H1 (cell line): ENCODE data around the gene MRPS10. TPM values are rescaled to one million over a fixed set of nuclear protein-coding genes. Genes with fewer than 3 reads are reported as not detected.

Experiments used
- CTCF ChIA-PET: fragments of 300-600 bp; sonication (Branson Sonifier 250); formaldehyde crosslinking; loops from one replicate; lab custom pipeline; 2021; ENCODE audit not compliant: partially characterized antibody; lab: Charles Lee
- POLR2A ChIA-PET: fragments of 300-600 bp; sonication (Branson Sonifier 250); formaldehyde crosslinking; loops from one replicate; lab custom pipeline; 2021; ENCODE audit warnings: inconsistent platforms; ENCODE audit not compliant: partially characterized antibody; lab: Charles Lee
- DNase-seq, 2 experiments: peaks; one replicate each; pipeline versions ENCODE4 v3.0.0 to v3.0.0-alpha.2; 2010 to 2022; ENCODE audit warnings: low spot score in 2 of 2, low read depth in 1 of 2, mixed read lengths in 1 of 2
- FAIRE-seq: peaks from 2 replicates; lab custom pipeline; 2011; peaks lifted over from hg19 to GRCh38; lab: Jason Lieb, UNC
- H2AFZ ChIP-seq: 2 replicates; pipeline ENCODE4 v1.8.1; 2012; ENCODE audit warnings: low read length, inconsistent platforms
- H2AK5ac ChIP-seq: 2 replicates; pipeline ENCODE4 v1.6.1; 2013; ENCODE audit warnings: low read depth, low read length
- H2BK120ac ChIP-seq: replicated peaks from 2 replicates; pipeline ENCODE3; 2013; ENCODE audit warnings: low read depth, low read length, inconsistent platforms
- H2BK12ac ChIP-seq: 2 replicates; pipeline ENCODE4 v1.6.1; 2013; ENCODE audit warnings: low read depth, low read length
- H2BK15ac ChIP-seq: 2 replicates; pipeline ENCODE4 v1.6.1; 2013; ENCODE audit warnings: low read length
- H2BK20ac ChIP-seq: 2 replicates; pipeline ENCODE4 v1.6.1; 2013; ENCODE audit warnings: low read length
- H2BK5ac ChIP-seq: 2 replicates; pipeline ENCODE4 v1.6.1; 2013; ENCODE audit warnings: low read depth, low read length
- H3K14ac ChIP-seq: 2 replicates; pipeline ENCODE4 v1.6.1; 2013; ENCODE audit warnings: inconsistent platforms; ENCODE audit not compliant: insufficient read length
- H3K18ac ChIP-seq: 2 replicates; pipeline ENCODE4 v1.6.1; 2013; ENCODE audit warnings: low read length; ENCODE audit errors: extremely low read depth
- H3K23ac ChIP-seq: 2 replicates; pipeline ENCODE4 v1.6.1; 2013; ENCODE audit warnings: inconsistent platforms; ENCODE audit not compliant: insufficient read length
- H3K23me2 ChIP-seq: 2 replicates; pipeline ENCODE4 v1.6.1; 2013; ENCODE audit warnings: low read depth, low read length
- H3K27ac ChIP-seq: 2 replicates; pipeline ENCODE4 v1.6.1; 2011; ENCODE audit warnings: low read depth, low read length, inconsistent platforms
- H3K27me3 ChIP-seq, 4 experiments: replicated peaks in 1 of 4; 1 replicate in 1 of 4; 2 replicates in 3 of 4; pipeline versions ENCODE4 v1.6.1 to v1.8.1; 2011 to 2013; ENCODE audit warnings: low read length in 3 of 4, mild to moderate bottlenecking in 3 of 4, inconsistent platforms in 2 of 4, mixed read lengths in 2 of 4, moderate library complexity in 1 of 4; ENCODE audit not compliant: control insufficient read depth in 3 of 4, insufficient read depth in 3 of 4; ENCODE audit errors: extremely low read depth in 1 of 4
- H3K36me3 ChIP-seq, 4 experiments: 2 replicates each; pipeline versions ENCODE4 v1.6.1 to v1.8.1; 2011 to 2013; ENCODE audit warnings: mild to moderate bottlenecking in 4 of 4, low read length in 3 of 4, moderate library complexity in 2 of 4, control low read depth in 1 of 4, inconsistent platforms in 1 of 4; ENCODE audit not compliant: insufficient read depth in 4 of 4, control insufficient read depth in 2 of 4
- H3K4ac ChIP-seq: replicated peaks from 2 replicates; pipeline ENCODE3; 2013; ENCODE audit warnings: low read length, low read depth, mixed read lengths, inconsistent platforms; ENCODE audit not compliant: insufficient read length
- H3K4me1 ChIP-seq, 4 experiments: replicated peaks in 1 of 4; 1 replicate in 1 of 4; 2 replicates in 3 of 4; pipeline versions ENCODE4 v1.6.1 to v1.8.1; 2011 to 2013; ENCODE audit warnings: low read length in 3 of 4, inconsistent platforms in 2 of 4, mixed read lengths in 1 of 4; ENCODE audit not compliant: insufficient read depth in 4 of 4, control insufficient read depth in 3 of 4
- H3K4me2 ChIP-seq, 2 experiments: 2 replicates each; pipeline versions ENCODE4 v1.6.1 to v1.8.1; 2011 to 2013; ENCODE audit warnings: low read depth in 2 of 2, low read length in 2 of 2, control low read depth in 1 of 2, inconsistent platforms in 1 of 2, mild to moderate bottlenecking in 1 of 2; ENCODE audit not compliant: insufficient read depth in 1 of 2
- H3K4me3 ChIP-seq, 4 experiments: fragments of 200-600, 300-600 bp in 1 of 4; sonication (generic), shearing (Covaris generic), sonication (Bioruptor Twin) in 1 of 4; 2 replicates each; pipeline versions ENCODE4 v1.5.1 to v1.8.1; 2011 to 2016; ENCODE audit warnings: low read length in 4 of 4, low read depth in 3 of 4, control low read depth in 2 of 4, inconsistent platforms in 2 of 4, mild to moderate bottlenecking in 2 of 4, mixed read lengths in 1 of 4, moderate library complexity in 1 of 4; ENCODE audit not compliant: insufficient read depth in 2 of 4; ENCODE audit errors: extremely low read depth in 1 of 4
- H3K56ac ChIP-seq: replicated peaks from 2 replicates; pipeline ENCODE3; 2013; ENCODE audit warnings: low read depth, mild to moderate bottlenecking, mixed read lengths, low read length, inconsistent platforms; ENCODE audit not compliant: insufficient read length
- H3K79me1 ChIP-seq: 2 replicates; pipeline ENCODE4 v1.6.1; 2013; ENCODE audit warnings: low read depth, low read length, control low read depth
- H3K79me2 ChIP-seq, 2 experiments: 2 replicates each; pipeline versions ENCODE4 v1.6.1 to v1.8.1; 2012 to 2013; ENCODE audit warnings: low read length in 2 of 2, mild to moderate bottlenecking in 2 of 2, inconsistent platforms in 1 of 2; ENCODE audit not compliant: insufficient read depth in 2 of 2, control insufficient read depth in 1 of 2
- H3K9ac ChIP-seq, 4 experiments: replicated peaks in 1 of 4; 1 replicate in 1 of 4; 2 replicates in 3 of 4; pipeline versions ENCODE4 v1.6.1 to v1.8.1; 2011 to 2013; ENCODE audit warnings: low read depth in 3 of 4, low read length in 3 of 4, control low read depth in 2 of 4, mild to moderate bottlenecking in 2 of 4, moderate library complexity in 2 of 4, inconsistent platforms in 1 of 4; ENCODE audit errors: extremely low read depth in 1 of 4
- H3K9me3 ChIP-seq, 2 experiments: 2 replicates each; pipeline versions ENCODE4 v1.6.1 to v1.8.1; 2012 to 2013; ENCODE audit warnings: mild to moderate bottlenecking in 2 of 2, moderate library complexity in 2 of 2, control low read depth in 1 of 2, inconsistent platforms in 1 of 2, low read depth in 1 of 2, low read length in 1 of 2, mixed read lengths in 1 of 2; ENCODE audit not compliant: insufficient read depth in 2 of 2
- H4K20me1 ChIP-seq, 2 experiments: replicated peaks in 1 of 2; 2 replicates each; pipeline versions ENCODE3 to v1.8.1; 2011 to 2013; ENCODE audit warnings: inconsistent platforms in 2 of 2, low read length in 2 of 2, mild to moderate bottlenecking in 1 of 2; ENCODE audit not compliant: insufficient read depth in 2 of 2, control insufficient read depth in 1 of 2
- H4K5ac ChIP-seq: 2 replicates; pipeline ENCODE4 v1.6.1; 2013; ENCODE audit warnings: low read length, low read depth, mixed read lengths, inconsistent platforms; ENCODE audit not compliant: insufficient read length
- H4K8ac ChIP-seq: 2 replicates; pipeline ENCODE4 v1.8.0; 2013; ENCODE audit warnings: mild to moderate bottlenecking, moderate library complexity, low read length, inconsistent platforms; ENCODE audit not compliant: insufficient read depth; ENCODE audit errors: extremely low read depth
- H4K91ac ChIP-seq: replicated peaks from 2 replicates; pipeline ENCODE3; 2013; ENCODE audit warnings: low read length, mixed read lengths, inconsistent platforms; ENCODE audit not compliant: insufficient read length
- BACH1 ChIP-seq: IDR thresholded peaks from 2 replicates; pipeline ENCODE4 v1.6.1; 2012; ENCODE audit warnings: low read length, improper control_type of control experiment
- EGR1 ChIP-seq: IDR thresholded peaks from 2 replicates; pipeline ENCODE4 v1.6.1; 2011; ENCODE audit warnings: low read depth, low read length, borderline replicate concordance
- KDM1A ChIP-seq: fragments of 200-600, 300-600 bp; sonication (generic); IDR thresholded peaks from 2 replicates; pipeline ENCODE4 v1.7.1; 2016; ENCODE audit warnings: mild to moderate bottlenecking, low read length, borderline replicate concordance
- PHF8 ChIP-seq: fragments of 200-600 bp; sonication (generic); conservative IDR thresholded peaks from 2 replicates; pipeline ENCODE4 v1.7.1; 2012; ENCODE audit warnings: low read depth, mild to moderate bottlenecking, inconsistent platforms, low read length, moderate library complexity
- POLR2A ChIP-seq, 2 experiments: IDR thresholded peaks; 1 replicate in 1 of 2; 2 replicates in 1 of 2; pipeline ENCODE4 v1.6.1; 2011; ENCODE audit warnings: low read depth in 2 of 2, low read length in 2 of 2, mild to moderate bottlenecking in 2 of 2; ENCODE audit errors: control extremely low read depth in 1 of 2
- TEAD4 ChIP-seq: IDR thresholded peaks from 2 replicates; pipeline ENCODE4 v1.6.1; 2012; ENCODE audit warnings: low read depth, low read length, inconsistent platforms, mixed read lengths
- YY1 ChIP-seq: IDR thresholded peaks from 2 replicates; pipeline ENCODE4 v1.6.1; 2011; ENCODE audit warnings: low read depth, mild to moderate bottlenecking, low read length
- WGBS, 2 experiments: shearing (Covaris generic) in 1 of 2; methylation state at CpG; one replicate each; pipeline versions ENCODE4 v1.1.6 to v1.1.7; 2013 to 2015; ENCODE audit warnings: low lambda C conversion rate in 2 of 2, mixed read lengths in 2 of 2, inconsistent platforms in 1 of 2, low coverage in 1 of 2, missing lambda C conversion rate in 1 of 2; ENCODE audit not compliant: insufficient replicate concordance in 2 of 2, insufficient coverage in 1 of 2, insufficient read length in 1 of 2; ENCODE audit errors: extremely low coverage in 1 of 2, missing lambda C conversion rate in 1 of 2; 5-methylcytosine and 5-hydroxymethylcytosine counted together
- polyA plus RNA-seq, 7 experiments: library from polyadenylated mRNA; depleted of rRNA in 3 of 7; stranded (reverse) in 5 of 7; unstranded in 2 of 7; fragments of >200 nt in 5 of 7; fragments of 200-250 nt in 2 of 7; gene quantifications; 1 replicate in 5 of 7; 2 replicates in 1 of 7; 4 replicates in 1 of 7; pipeline versions ENCODE4 v1.2.1 to v1.2.3, GENCODE V29; 2011 to 2013; ENCODE audit warnings: missing spikeins in 2 of 7, mixed read lengths in 2 of 7
- total RNA-seq: library from RNA; stranded (reverse); fragmentation: NEBNext Ultra II Directional; extraction: Animal tissue kit (Norgen Biotek cat#: 25700); gene quantifications from 2 replicates; pipeline ENCODE4 v1.2.1, GENCODE V29; 2021

MRPS10 gene
- total and polyA plus RNA-seq, 2 of the 8 experiments (the other 6 are each of a cell fraction or from before 2014, with no cell fraction given), result 20.5 to 33.6 TPM

- Histone ChIP-seq H3K79me1 (no peaks in the 10 kb centered on the region), H3K18ac (no peak overlapping the region), H4K8ac (no peak overlapping the region), H2AFZ (no peak overlapping the region), H2BK15ac (no peak overlapping the region), H2BK5ac (no peak overlapping the region), H3K79me2 (no peaks in the 10 kb centered on the region), H3K4ac (no peak overlapping the region), H3K4me1 (peaks cover 3 to 19% (median 10%) of the 10 kb centered on the region in 4 experiments; a peak in 5 of 7 replicates), H3K9me3 (no peaks in the 10 kb centered on the region), H3K23ac (no peak overlapping the region), H4K5ac (no peak overlapping the region), H3K23me2 (peaks cover 4% of the 10 kb centered on the region), H3K27ac (no peak overlapping the region), H2BK120ac (no peak overlapping the region), H3K56ac (no peak overlapping the region), H2BK20ac (no peak overlapping the region), H2AK5ac (no peak overlapping the region), H2BK12ac (no peak overlapping the region), H3K14ac (no peak overlapping the region), H3K9ac (no peak overlapping the region), H3K4me3 (no peak overlapping the region), H4K91ac (no peak overlapping the region), H3K36me3 (no peaks in the 10 kb centered on the region), H4K20me1 (no peaks in the 10 kb centered on the region), H3K4me2 (no peak overlapping the region), H3K27me3 (no peaks in the 10 kb centered on the region; a peak in 1 of 7 replicates)
- DNase-seq (no peak), FAIRE-seq (no peak)
- no peak for TF ChIP-seq BACH1
- no peak for TF ChIP-seq YY1
- no peak for TF ChIP-seq KDM1A
- TF ChIP-seq PHF8, result no peak
- TF ChIP-seq POLR2A (IDR thresholded peaks at IDR 0.05; ENCODE audit: control extremely low read depth in 1 of 2, low read depth in 2 of 2, low read length in 2 of 2), result no peak
- no peak for TF ChIP-seq EGR1
- TF ChIP-seq TEAD4, result no peak
- 86% methylated on average over 5 of the region's 5 CpGs; no CpG with 5 or more reads in 1 of the 2 experiments for WGBS, 2 experiments
- ChIA-PET POLR2A (no interaction called here), CTCF (interaction anchor here (2.1 to 2.3 kb wide), 2 partner anchors 11 to 95 kb away, joined by 7 read pairs; no protein-coding TSS in a partner anchor)
Measured at GRCh38 chr6:42182101-42182500, 35.6 kb downstream of the MRPS10 start.
